Activated CD8-positive, alpha-beta memory T cell treated with anti-CD3 and anti-CD28 coated beads for 36 hours (primary cell): ENCODE data around the gene WDTC1. TPM values are rescaled to one million over a fixed set of nuclear protein-coding genes. Genes with fewer than 3 reads are reported as not detected.

Experiments
- CTCF ChIA-PET: fragments of 350-600 bp; sonication (Branson Sonifier 250); formaldehyde crosslinking; loops from one replicate; lab custom pipeline; 2021; ENCODE audit warnings: antibody characterized with exemption; lab: Charles Lee
- POLR2A ChIA-PET: fragments of 350-600 bp; sonication (Branson Sonifier 250); formaldehyde crosslinking; loops from one replicate; lab custom pipeline; 2021; ENCODE audit warnings: antibody characterized with exemption; lab: Charles Lee
- total RNA-seq, 2 experiments: library from RNA; stranded (reverse); gene quantifications; one replicate each; pipeline ENCODE4 v1.2.3, GENCODE V29; 2021

Gene WDTC1
- total RNA-seq, 2 experiments from 2014 or later = 19.1 to 20.1 TPM

DNA sequence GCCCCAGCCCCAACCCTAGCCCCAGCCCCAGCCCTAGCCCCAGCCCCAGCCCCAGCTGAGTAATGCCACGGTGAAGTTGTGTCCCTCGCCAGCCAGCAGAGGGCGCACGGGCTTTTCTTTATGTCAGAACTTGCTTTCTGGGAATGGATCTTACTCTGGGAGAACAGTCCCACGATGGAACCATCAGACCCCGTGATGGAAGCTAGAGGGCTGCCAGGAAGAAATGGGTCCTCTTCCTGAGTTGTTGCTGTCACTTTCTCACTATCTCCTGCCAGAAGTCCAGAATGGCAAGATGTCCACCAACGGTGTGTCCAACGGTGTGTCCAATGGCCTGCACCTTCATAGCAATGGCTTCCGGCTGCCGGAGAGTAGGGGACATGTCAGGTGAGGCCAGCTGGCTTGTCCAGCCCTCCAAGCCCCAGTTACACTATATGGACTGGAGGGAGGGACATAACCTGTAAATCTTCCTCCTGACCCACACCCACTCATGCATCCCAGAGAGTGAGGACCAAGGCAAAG lies 62.4 kb downstream of the WDTC1 start:
- ChIA-PET POLR2A (no interaction called here), CTCF (interaction anchor here (0.5 to 10.4 kb wide), 40 partner anchors 9 to 404 kb away, joined by 3 to 159 read pairs (median 4); partner anchors contain the start of genes SLC9A1 and WASF2)

GRCh38 chr1:27297903-27298302 lies 63.5 kb downstream of the WDTC1 start:
- CTCF ChIA-PET = interaction anchor here (0.8 to 10.4 kb wide), 16 partner anchors 9 to 365 kb away, joined by 3 to 159 read pairs (median 4); no protein-coding TSS in a partner anchor
- POLR2A ChIA-PET = interaction anchor here (0.7 kb wide), 1 partner anchor 11 kb away, joined by 7 read pairs; no protein-coding TSS in a partner anchor

- POLR2A ChIA-PET = interaction anchor here (0.7 kb wide), 1 partner anchor 10 kb away, joined by 7 read pairs; no protein-coding TSS in a partner anchor
- CTCF ChIA-PET = interaction anchor here (0.6 to 10.4 kb wide), 12 partner anchors 11 to 1205 kb away, joined by 3 to 159 read pairs (median 3); no protein-coding TSS in a partner anchor
Observed at GRCh38 chr1:27298632-27299384, 64.4 kb downstream of the WDTC1 start.

GRCh38 chr1:27299385-27300271 lies 65.2 kb downstream of the WDTC1 start:
- ChIA-PET CTCF (interaction anchor here (0.6 to 10.4 kb wide), 21 partner anchors 9 to 1204 kb away, joined by 3 to 159 read pairs (median 4); partner anchors contain the start of gene AHDC1), POLR2A (no interaction called here)

DNA sequence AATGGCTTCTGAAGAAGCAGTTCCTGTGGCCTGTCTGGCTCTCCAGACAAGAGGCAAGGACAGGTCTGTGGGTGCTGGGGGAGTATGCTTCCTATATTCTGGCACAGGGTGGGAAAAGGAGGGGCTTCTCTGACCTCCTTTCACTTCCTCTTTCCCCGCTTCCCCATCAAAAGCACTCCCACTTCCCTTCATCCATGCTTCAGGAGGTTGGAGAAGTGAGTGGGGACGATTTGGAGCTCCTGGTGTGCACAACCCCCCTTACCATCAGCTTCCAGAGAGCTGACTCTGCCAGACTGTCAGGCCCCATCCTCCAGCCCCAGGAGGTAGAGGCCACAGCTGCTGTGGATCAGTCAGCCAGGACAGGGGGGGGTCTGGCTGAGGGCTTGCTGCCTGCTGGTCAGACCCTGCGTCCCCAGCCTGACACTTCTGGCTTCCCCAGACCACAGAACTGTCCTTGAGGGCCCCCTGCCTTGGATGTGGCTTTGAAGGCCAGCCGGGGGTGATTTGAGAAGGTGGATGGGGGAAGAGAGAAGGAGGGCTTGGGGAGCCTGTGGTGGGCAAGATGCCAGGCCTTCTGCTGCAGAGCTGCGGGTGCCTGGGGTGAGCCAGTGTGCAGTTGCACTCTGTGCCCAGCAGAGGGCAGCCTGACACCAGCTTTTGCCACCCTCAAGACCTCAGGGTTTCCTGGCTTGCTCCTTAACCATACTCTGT lies 66.1 kb downstream of the WDTC1 start:
- POLR2A ChIA-PET = no interaction called here
- CTCF ChIA-PET = interaction anchor here (0.6 to 10.4 kb wide), 31 partner anchors 9 to 564 kb away, joined by 3 to 159 read pairs (median 4); partner anchors contain the start of genes AHDC1 and SYTL1

DNA sequence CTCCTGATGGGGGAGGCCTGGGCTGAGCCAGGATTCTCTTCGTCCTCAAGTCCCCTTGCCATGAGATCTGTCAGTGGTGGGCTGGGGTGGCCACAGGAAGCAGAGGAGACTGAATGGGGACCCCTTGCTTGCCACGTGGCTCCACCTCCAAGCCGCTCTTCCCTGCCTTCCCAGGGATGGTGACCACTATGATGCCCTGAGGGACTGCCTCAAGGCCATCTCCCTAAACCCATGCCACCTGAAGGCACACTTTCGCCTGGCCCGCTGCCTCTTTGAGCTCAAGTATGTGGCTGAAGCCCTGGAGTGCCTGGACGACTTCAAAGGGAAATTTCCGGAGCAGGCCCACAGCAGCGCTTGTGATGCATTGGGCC lies 66.6 kb downstream of the WDTC1 start:
- ChIA-PET CTCF (interaction anchor here (0.5 to 10.4 kb wide), 27 partner anchors 9 to 341 kb away, joined by 3 to 159 read pairs (median 4); partner anchors contain the start of genes AHDC1 and SYTL1), POLR2A (no interaction called here)

- CTCF ChIA-PET = interaction anchor here (0.5 to 10.4 kb wide), 15 partner anchors 8 to 306 kb away, joined by 3 to 159 read pairs (median 7); partner anchors contain the start of gene AHDC1
- POLR2A ChIA-PET = interaction anchor here (0.5 to 0.9 kb wide), 2 partner anchors 31 to 37 kb away, joined by 3 read pairs; no protein-coding TSS in a partner anchor
Observed at GRCh38 chr1:27301582-27302199, 67.3 kb downstream of the WDTC1 start.

GRCh38 chr1:27302612-27303011 lies 68.2 kb downstream of the WDTC1 start:
- CTCF ChIA-PET = interaction anchor here (1.6 to 10.4 kb wide), 5 partner anchors 30 to 105 kb away, joined by 3 to 159 read pairs (median 11); no protein-coding TSS in a partner anchor
- POLR2A ChIA-PET = interaction anchor here (0.9 kb wide), 1 partner anchor 30 kb away, joined by 3 read pairs; no protein-coding TSS in a partner anchor

- POLR2A ChIA-PET = no interaction called here
- CTCF ChIA-PET = interaction anchor here (1.0 to 10.4 kb wide), 4 partner anchors 16 to 93 kb away, joined by 3 to 159 read pairs (median 56); no protein-coding TSS in a partner anchor
Observed at GRCh38 chr1:27303509-27303908, 69.1 kb downstream of the WDTC1 start.

DNA sequence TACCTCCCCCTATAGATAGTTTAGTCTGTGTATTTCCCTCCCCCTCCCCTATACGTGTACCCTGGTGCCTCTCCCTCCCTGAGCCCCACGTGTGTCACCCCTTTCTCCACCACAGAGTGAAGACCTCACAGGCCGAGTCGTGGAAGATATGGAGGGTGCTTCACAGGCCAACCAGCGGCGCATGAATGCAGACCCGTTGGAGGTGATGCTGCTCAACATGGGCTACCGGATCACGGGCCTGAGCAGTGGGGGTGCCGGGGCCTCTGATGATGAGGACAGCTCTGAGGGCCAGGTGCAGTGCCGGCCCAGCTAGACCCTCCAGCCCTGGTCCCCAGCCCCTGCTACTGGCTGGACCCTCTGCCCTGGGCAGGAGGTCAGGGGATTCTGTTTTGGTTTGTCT lies 71.6 kb downstream of the WDTC1 start:
- POLR2A ChIA-PET = interaction anchor here (0.6 kb wide), 1 partner anchor 332 kb away, joined by 3 read pairs; no protein-coding TSS in a partner anchor
- CTCF ChIA-PET = interaction anchor here (2.1 kb wide), 1 partner anchor 9 kb away, joined by 8 read pairs; no protein-coding TSS in a partner anchor

DNA sequence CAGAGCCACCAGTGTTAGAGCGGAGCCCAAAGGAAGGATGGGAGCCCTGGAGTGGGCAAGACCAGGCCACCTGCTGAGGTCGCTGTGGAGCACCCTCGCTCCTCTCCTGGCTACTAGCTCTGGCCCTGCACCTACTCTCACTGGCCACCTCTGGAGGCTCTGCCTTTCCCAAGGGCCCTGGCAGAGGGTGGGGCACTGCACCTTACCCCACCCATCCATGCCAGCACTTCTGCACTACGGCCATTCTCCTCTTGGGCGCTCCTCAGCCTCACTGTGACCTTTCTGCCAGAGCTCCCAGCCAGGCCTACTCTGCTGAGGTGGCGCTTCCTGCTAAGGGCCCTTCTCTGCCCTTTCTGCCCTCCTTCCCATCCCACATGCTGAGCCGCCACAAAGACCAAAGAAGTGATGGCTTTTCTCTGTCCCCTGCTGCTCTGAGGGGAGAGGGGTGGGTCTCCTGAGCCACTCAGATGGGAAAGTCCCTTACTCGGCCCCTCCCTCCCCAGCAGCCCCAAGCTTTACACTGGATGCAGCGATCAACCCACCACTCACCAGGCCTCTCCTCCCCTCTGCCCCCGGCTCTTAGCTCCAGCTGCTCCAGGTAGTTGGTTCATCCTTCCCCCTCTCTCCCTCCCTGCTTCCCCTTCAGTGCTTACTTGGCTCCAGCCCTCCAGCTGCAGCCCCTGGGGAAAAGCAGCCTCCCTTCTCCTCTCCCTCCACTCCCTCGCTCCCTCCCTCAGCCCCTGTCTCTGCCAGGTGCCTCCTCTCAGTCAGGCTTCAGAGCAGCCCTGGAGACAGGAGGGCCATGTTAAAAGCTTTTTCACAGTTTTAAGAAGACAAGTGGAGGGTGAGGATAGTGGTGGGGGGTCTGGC lies 72.7 kb downstream of the WDTC1 start:
- CTCF ChIA-PET = interaction anchor here (1.2 to 2.1 kb wide), 2 partner anchors 10 to 85 kb away, joined by 3 to 8 read pairs; no protein-coding TSS in a partner anchor
- POLR2A ChIA-PET = interaction anchor here (0.6 kb wide), 1 partner anchor 333 kb away, joined by 3 read pairs; no protein-coding TSS in a partner anchor

DNA sequence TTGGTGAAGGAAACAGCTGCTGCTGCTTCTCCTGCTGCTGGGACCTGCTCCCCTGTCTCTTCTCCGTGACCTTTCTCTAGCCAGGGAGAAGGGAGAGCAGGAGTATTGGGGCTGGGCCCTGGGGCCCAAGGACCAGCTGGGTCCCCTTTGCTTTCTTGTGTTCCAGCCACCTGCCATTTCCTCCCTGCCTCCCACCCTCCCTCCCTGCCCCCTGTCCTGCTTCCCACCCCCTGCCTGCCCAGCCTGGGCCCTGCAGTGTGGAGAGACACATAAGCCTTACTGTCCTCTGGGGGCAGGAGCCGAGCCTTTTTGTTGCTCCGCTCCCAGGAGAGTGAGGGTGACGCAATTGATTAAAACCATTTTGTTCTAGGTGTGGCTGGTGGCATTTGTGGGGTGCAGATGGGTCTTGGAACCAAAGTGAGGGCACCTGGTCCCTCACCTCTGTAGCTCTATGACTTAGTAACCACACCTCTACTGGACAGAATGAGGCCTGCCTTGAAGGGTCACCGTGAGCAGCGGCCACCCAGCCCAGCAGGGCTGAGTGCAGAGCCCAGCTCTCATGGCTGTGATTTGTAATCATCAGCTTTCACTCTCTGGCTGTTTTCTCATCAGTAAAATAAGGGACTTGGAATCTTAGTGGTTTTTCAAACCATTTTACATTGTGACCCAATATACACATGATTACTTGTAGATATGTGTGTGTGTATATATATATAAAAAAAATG lies 73.6 kb downstream of the WDTC1 start:
- ChIA-PET POLR2A (no interaction called here), CTCF (interaction anchor here (1.2 to 2.1 kb wide), 2 partner anchors 11 to 84 kb away, joined by 3 to 8 read pairs; no protein-coding TSS in a partner anchor)

DNA sequence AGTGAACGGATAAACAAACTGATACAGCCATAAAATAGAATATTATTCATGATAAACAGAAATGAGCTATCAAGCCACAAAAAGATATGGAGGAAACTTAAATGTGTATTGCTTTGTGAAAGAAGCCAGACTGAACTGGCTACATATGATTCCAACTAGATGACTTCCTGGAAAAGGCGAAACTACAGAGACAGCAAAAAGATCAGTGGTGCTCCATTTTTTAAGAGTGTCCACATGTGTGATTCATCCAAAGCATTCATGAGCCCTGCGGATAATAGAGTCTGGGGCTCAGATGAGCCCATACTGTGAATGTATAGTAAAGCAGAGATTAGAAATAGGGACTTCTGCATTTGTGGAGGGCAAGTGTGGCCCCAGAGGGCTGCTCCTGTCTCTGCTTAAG lies 79.7 kb downstream of the WDTC1 start:
- ChIA-PET CTCF (interaction anchor here (0.7 to 1.1 kb wide), 3 partner anchors 43 to 1091 kb away, joined by 3 to 5 read pairs (median 3); no protein-coding TSS in a partner anchor), POLR2A (interaction anchor here (0.6 to 1.0 kb wide), 2 partner anchors 30 to 274 kb away, joined by 4 to 6 read pairs; no protein-coding TSS in a partner anchor)

GRCh38 chr1:27314737-27315136 lies 80.3 kb downstream of the WDTC1 start:
- CTCF ChIA-PET = interaction anchor here (0.7 to 1.1 kb wide), 2 partner anchors 14 to 53 kb away, joined by 3 to 4 read pairs; no protein-coding TSS in a partner anchor
- POLR2A ChIA-PET = interaction anchor here (1.0 kb wide), 1 partner anchor 29 kb away, joined by 6 read pairs; no protein-coding TSS in a partner anchor

- ChIA-PET POLR2A (no interaction called here), CTCF (interaction anchor here (0.8 to 2.9 kb wide), 4 partner anchors 16 to 31 kb away, joined by 3 to 17 read pairs (median 7); no protein-coding TSS in a partner anchor)
Observed at GRCh38 chr1:27316860-27317259, 82.4 kb downstream of the WDTC1 start.
